Liver (tissue), 9 donors: ENCODE measurements around the gene HS1BP3. TPM values are rescaled to one million over a fixed set of nuclear protein-coding genes. Genes with fewer than 3 reads are reported as not detected.

ENCODE experiments used
- DNase-seq: peaks from one replicate; pipeline ENCODE4 v3.0.0-alpha.2; 2017; ENCODE audit warnings: low spot score
- H3K27ac ChIP-seq, 2 donors: one replicate each; pipeline ENCODE4 v1.7.0; 2013; ENCODE audit warnings: inconsistent platforms in 2 of 2, low read length in 2 of 2, control low read depth in 1 of 2, low read depth in 1 of 2, mild to moderate bottlenecking in 1 of 2
- H3K27me3 ChIP-seq, 4 donors: one replicate each; pipeline versions ENCODE4 v1.6.1 to v1.7.0; 2013; ENCODE audit warnings: low read length in 3 of 4, inconsistent platforms in 1 of 4, mild to moderate bottlenecking in 1 of 4, moderate library complexity in 1 of 4; ENCODE audit not compliant: control insufficient read depth in 4 of 4, insufficient read depth in 4 of 4
- H3K36me3 ChIP-seq, 4 donors: one replicate each; pipeline versions ENCODE4 v1.6.1 to v1.7.0; 2013; ENCODE audit warnings: low read length in 3 of 4, mild to moderate bottlenecking in 3 of 4, low read depth in 1 of 4, moderate library complexity in 1 of 4; ENCODE audit not compliant: control insufficient read depth in 4 of 4, insufficient read depth in 3 of 4
- H3K4me1 ChIP-seq, 4 donors: one replicate each; pipeline versions ENCODE4 v1.6.1 to v1.7.0; 2013; ENCODE audit warnings: low read length in 3 of 4, mild to moderate bottlenecking in 3 of 4, moderate library complexity in 1 of 4; ENCODE audit not compliant: control insufficient read depth in 4 of 4, insufficient read depth in 4 of 4
- H3K4me3 ChIP-seq, 3 donors: one replicate each; pipeline versions ENCODE4 v1.6.1 to v1.7.0; 2013; ENCODE audit warnings: low read length in 3 of 3, control low read depth in 1 of 3, low read depth in 1 of 3, mild to moderate bottlenecking in 1 of 3
- H3K9ac ChIP-seq, 2 donors: one replicate each; pipeline ENCODE4 v1.7.0; 2013; ENCODE audit warnings: low read length in 2 of 2, mild to moderate bottlenecking in 2 of 2, moderate library complexity in 2 of 2, control low read depth in 1 of 2, low read depth in 1 of 2
- H3K9me3 ChIP-seq, 4 donors: one replicate each; pipeline versions ENCODE4 v1.6.1 to v1.7.0; 2013; ENCODE audit warnings: low read length in 3 of 4; ENCODE audit not compliant: control insufficient read depth in 4 of 4
- CTCF ChIP-seq: fragments of 150-350 bp; IDR thresholded peaks from 2 replicates; pipeline ENCODE4 v1.5.1; 2017; ENCODE audit warnings: improper control_type of control experiment, low read depth, low read length; ENCODE audit not compliant: missing input control
- EGR1 ChIP-seq, 2 donors: IDR thresholded peaks; 2 replicates each; pipeline ENCODE4 v1.6.1; 2016 to 2018; ENCODE audit warnings: antibody characterized with exemption in 2 of 2, low read depth in 2 of 2
- FOXA1 ChIP-seq: IDR thresholded peaks from 2 replicates; pipeline ENCODE4 v1.6.1; 2016; ENCODE audit warnings: antibody characterized with exemption
- HNF4A ChIP-seq, 2 donors: conservative IDR thresholded peaks; 2 replicates each; pipeline ENCODE4 v1.6.1; 2016; ENCODE audit warnings: antibody characterized with exemption in 2 of 2, mild to moderate bottlenecking in 2 of 2
- MAX ChIP-seq: IDR thresholded peaks from 2 replicates; pipeline ENCODE4 v1.6.1; 2016; ENCODE audit warnings: antibody characterized with exemption
- NR2F2 ChIP-seq: IDR thresholded peaks from 2 replicates; pipeline ENCODE4 v1.6.1; 2016; ENCODE audit warnings: antibody characterized with exemption
- RAD21 ChIP-seq, 2 donors: IDR thresholded peaks; 2 replicates each; pipeline ENCODE4 v1.6.1; 2016; ENCODE audit warnings: antibody characterized with exemption in 2 of 2, mild to moderate bottlenecking in 2 of 2
- RXRA ChIP-seq, 2 donors: IDR thresholded peaks; 2 replicates each; pipeline ENCODE4 v1.6.1; 2017 to 2018; ENCODE audit warnings: antibody characterized with exemption in 2 of 2, mild to moderate bottlenecking in 1 of 2
- SP1 ChIP-seq: IDR thresholded peaks from 2 replicates; pipeline ENCODE4 v1.6.1; 2018; ENCODE audit warnings: antibody characterized with exemption, mild to moderate bottlenecking
- ZBTB33 ChIP-seq: IDR thresholded peaks from 2 replicates; pipeline ENCODE4 v1.6.1; 2016; ENCODE audit warnings: antibody characterized with exemption
- WGBS: extraction: QIAGEN DNeasy Blood & Tissue Kit; methylation state at CpG from one replicate; pipeline ENCODE4 v1.1.7; 2013; 5-methylcytosine and 5-hydroxymethylcytosine counted together
- polyA plus RNA-seq, 2 donors: library from polyadenylated mRNA; stranded (reverse) in 1 of 2; unstranded in 1 of 2; fragments of 200-250 nt in 1 of 2; fragments of >200 nt in 1 of 2; fragmentation: Nextera tagmentation in 1 of 2; extraction: Ambion mirVana in 1 of 2; gene quantifications; one replicate each; pipeline versions ENCODE4 v1.2.1 to v1.2.3, GENCODE V29; 2013 to 2015
- total RNA-seq, 2 donors: library from RNA; depleted of rRNA; stranded (reverse); fragments of >200 nt; gene quantifications; one replicate each; pipeline ENCODE4 v1.2.3, GENCODE V29; 2014
- TF ChIP-seq, protein P1 (sequence below): IDR thresholded peaks from 2 replicates; pipeline ENCODE4 v1.6.1; 2016; ENCODE audit warnings: antibody characterized with exemption
- TF ChIP-seq, protein P2 (sequence below): IDR thresholded peaks from 2 replicates; pipeline ENCODE4 v1.6.1; 2016; ENCODE audit warnings: antibody characterized with exemption, mild to moderate bottlenecking
- donor health status: healthy.
- donor health status: healthy.
- donor health status: healthy.
- donor health status: healthy.
- donor health status: healthy.

HS1BP3 gene
- total and polyA plus RNA-seq, 4 donors: 7.7 to 15.4 (median 10.9) TPM

DNA sequence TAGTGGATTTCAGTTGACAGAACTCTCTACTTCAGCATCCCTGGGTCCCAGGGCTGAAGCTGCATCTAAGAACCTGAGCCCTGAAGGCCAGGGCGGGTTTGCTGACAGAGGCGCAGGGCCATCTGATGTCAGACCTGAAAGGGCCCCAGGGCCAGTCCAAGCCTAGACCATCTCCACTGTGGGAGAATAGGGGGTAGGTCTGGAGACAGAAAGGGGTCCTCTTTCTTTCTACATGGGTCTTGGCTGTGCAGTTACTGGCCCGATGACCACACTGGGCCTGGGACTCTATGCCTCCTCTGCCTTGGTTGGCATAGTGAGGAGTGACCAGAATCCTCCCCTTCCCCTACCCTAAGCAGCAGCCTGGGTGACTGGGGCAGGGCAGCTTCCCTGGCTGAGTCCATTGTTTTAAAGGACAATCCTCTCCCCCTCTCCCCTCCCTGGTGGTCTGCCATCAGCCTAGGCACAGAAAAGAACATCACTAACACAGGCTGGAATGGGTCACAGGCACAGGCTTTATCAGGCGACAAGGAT, 34.5 kb downstream of the HS1BP3 start (continued):
- TF ChIP-seq CTCF: no peak

DNA sequence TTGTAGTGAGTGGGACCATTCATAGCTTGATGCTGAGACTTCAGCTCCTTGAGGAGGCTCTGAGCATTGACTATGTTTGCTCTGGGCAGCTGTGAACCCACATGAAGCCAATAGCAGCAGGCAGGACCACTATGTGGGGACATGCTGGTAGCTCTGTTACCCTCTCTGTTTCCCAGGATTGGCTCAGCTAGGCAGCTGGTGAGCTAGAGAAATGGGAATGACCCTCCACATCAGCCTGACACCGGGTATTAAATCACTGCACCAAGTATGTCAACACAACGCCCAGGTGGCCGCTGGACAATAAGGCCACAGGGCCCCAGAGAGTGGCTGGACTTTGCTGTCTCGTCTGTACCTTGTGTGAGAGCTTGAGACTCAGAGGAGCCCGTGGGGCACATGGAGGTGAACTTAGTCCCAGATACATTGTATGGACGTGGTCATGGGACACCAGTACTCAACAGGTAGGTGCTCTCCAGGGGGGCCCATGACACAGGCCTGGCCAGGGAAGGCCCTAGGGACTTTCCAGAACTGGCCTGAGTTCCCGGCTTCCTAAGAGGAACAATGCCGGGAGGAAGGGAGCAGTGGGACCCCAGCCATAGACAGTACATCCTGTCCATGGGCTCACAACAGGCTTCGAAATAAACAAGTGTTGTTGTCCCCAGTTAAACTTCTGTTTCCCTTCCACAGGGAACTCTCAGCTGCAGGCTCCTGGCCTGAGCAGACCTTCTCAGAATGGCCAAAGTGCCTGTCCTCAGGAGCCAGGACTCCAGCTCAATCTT, 35.2 kb downstream of the HS1BP3 start:
- no peaks in the 10 kb centered on the region for H3K27me3 ChIP-seq
- peaks cover 0 to 8% (median 0%) of the 10 kb centered on the region in 4 donors for H3K36me3 ChIP-seq
- peaks cover 15 to 45% (median 31%) of the 10 kb centered on the region in 4 donors for H3K4me1 ChIP-seq
- H3K27ac ChIP-seq: peak overlapping the region; percentile 79 to 81
- H3K9me3 ChIP-seq: no peaks in the 10 kb centered on the region
- WGBS: 75% methylated on average over 9 of the region's 9 CpGs
- H3K9ac ChIP-seq: peak overlapping the region in 1 of 2 donors; percentile 14
- no peak overlapping the region for H3K4me3 ChIP-seq
- no peak for DNase-seq
- TF ChIP-seq HNF4A (conservative IDR thresholded peaks at IDR 0.05) (peak; percentile 25 to 52), SP1 (peak; percentile 76), MAX (no peak), FOXA1 (no peak), NR2F2 (peak; percentile 75), RXRA (IDR thresholded peaks at IDR 0.05) (peak; percentile 55 to 75), RAD21 (IDR thresholded peaks at IDR 0.05) (peak in 1 of 2 donors; percentile 9)

GRCh38 chr2:20615068-20615465, 35.8 kb downstream of the HS1BP3 start:
- Histone ChIP-seq H3K27ac (peak overlapping the region; percentile 79 to 81), H3K4me3 (no peak overlapping the region), H3K27me3 (no peaks in the 10 kb centered on the region), H3K9ac (no peak overlapping the region), H3K4me1 (peaks cover 17 to 50% (median 33%) of the 10 kb centered on the region in 4 donors), H3K9me3 (no peaks in the 10 kb centered on the region), H3K36me3 (peaks cover 0 to 3% (median 0%) of the 10 kb centered on the region in 4 donors)
- TF ChIP-seq, protein P1, sequence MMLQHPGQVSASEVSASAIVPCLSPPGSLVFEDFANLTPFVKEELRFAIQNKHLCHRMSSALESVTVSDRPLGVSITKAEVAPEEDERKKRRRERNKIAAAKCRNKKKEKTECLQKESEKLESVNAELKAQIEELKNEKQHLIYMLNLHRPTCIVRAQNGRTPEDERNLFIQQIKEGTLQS: no peak
- no peak for TF ChIP-seq FOXA1
- no peak for TF ChIP-seq CTCF
- TF ChIP-seq ZBTB33: no peak
- no peak for TF ChIP-seq RAD21 (IDR thresholded peaks at IDR 0.05)
- TF ChIP-seq, protein P2, sequence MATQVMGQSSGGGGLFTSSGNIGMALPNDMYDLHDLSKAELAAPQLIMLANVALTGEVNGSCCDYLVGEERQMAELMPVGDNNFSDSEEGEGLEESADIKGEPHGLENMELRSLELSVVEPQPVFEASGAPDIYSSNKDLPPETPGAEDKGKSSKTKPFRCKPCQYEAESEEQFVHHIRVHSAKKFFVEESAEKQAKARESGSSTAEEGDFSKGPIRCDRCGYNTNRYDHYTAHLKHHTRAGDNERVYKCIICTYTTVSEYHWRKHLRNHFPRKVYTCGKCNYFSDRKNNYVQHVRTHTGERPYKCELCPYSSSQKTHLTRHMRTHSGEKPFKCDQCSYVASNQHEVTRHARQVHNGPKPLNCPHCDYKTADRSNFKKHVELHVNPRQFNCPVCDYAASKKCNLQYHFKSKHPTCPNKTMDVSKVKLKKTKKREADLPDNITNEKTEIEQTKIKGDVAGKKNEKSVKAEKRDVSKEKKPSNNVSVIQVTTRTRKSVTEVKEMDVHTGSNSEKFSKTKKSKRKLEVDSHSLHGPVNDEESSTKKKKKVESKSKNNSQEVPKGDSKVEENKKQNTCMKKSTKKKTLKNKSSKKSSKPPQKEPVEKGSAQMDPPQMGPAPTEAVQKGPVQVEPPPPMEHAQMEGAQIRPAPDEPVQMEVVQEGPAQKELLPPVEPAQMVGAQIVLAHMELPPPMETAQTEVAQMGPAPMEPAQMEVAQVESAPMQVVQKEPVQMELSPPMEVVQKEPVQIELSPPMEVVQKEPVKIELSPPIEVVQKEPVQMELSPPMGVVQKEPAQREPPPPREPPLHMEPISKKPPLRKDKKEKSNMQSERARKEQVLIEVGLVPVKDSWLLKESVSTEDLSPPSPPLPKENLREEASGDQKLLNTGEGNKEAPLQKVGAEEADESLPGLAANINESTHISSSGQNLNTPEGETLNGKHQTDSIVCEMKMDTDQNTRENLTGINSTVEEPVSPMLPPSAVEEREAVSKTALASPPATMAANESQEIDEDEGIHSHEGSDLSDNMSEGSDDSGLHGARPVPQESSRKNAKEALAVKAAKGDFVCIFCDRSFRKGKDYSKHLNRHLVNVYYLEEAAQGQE: no peak
- no peak for TF ChIP-seq HNF4A (conservative IDR thresholded peaks at IDR 0.05)
- no peak for TF ChIP-seq EGR1 (IDR thresholded peaks at IDR 0.05; ENCODE audit: low read depth in 2 of 2)
- no peak for DNase-seq
- 92% methylated on average over 6 of the region's 6 CpGs for WGBS
